Retinal pigment epithelial cell (primary cell): ENCODE measurements around the gene SUN3.

Experiments
- DNase-seq: peaks from one replicate; pipeline ENCODE4 v3.0.0-alpha.2; 2010; ENCODE audit warnings: low read depth
- H3K4me3 ChIP-seq: 2 replicates; pipeline ENCODE4 v1.5.1; 2011; ENCODE audit warnings: mild to moderate bottlenecking, low read length, control low read depth, moderate library complexity
- CTCF ChIP-seq: conservative IDR thresholded peaks from 2 replicates; pipeline ENCODE4 v1.5.1; 2011; ENCODE audit warnings: low read depth, low read length, control low read depth, inconsistent platforms

Gene SUN3

DNA sequence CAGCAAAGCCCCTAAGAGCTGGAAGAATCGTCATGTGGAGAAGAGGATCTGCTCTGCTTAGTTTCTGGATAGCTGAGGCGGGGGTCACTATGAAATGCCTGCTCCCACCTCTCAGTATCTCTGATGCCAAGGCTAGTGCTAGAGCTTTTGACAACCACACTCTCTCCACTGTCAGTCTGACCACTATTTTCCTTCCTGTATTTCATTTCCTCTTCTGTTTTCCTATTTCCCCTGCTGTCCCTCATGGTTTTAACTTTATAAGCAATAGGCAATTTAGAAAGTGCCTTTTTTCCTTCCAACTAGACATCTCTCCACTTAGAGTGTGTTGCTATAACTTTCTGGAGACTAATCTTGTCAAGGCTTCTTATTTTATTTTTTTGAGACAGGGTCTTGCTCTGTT lies 30.1 kb upstream of the SUN3 start:
- TF ChIP-seq CTCF = no peak
- no peak for DNase-seq

GRCh38 chr7:48053736-48054135 lies 24.8 kb upstream of the SUN3 start:
- no peak overlapping the region for H3K4me3 ChIP-seq
- no peak for TF ChIP-seq CTCF
- DNase-seq = no peak

More for the DNA sequence above, 30.1 kb upstream of the SUN3 start:
- H3K4me3 ChIP-seq = no peak overlapping the region

DNA sequence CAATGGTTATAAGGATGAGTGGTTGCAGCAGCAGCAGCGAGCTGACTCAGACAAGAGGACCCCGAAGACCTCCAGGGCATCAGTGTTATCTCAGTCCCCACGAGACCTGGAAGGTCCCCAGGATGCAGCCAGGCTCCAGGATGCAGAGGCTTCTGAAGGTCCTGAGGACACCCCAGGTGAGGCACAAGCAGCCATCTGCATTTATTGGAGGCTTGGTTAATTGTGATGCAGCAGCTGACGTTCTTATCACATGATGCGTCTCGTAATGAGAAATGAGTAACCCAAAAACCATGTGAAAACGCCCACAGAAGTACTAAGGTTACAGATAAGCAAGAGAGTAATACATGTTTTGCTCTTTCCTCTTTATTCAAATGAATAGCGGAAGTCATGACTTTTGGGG lies 23.8 kb upstream of the SUN3 start:
- no peak for DNase-seq
- no peak for TF ChIP-seq CTCF
- H3K4me3 ChIP-seq = no peak overlapping the region

DNA sequence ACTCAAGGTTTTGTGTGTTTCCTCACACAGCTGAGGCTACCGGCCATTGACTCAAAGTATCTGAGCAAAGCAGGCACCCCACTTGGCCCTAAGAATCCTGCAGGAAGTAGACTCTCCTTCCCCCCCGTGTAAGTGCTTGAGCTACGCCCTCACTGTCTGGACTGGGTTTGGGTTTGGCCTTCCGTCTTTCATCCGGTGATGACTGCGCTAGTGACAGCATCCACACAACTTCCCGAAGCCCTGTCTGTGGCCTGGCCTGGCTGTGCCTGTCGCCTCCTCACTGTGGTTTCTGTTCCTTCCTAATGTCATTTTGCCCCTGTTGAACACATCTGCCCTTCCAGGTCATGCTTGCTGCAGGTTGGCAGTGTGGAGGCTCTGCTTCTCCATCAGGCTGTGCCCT lies 20.9 kb upstream of the SUN3 start:
- DNase-seq = no peak
- H3K4me3 ChIP-seq = no peak overlapping the region
- TF ChIP-seq CTCF = no peak

DNA sequence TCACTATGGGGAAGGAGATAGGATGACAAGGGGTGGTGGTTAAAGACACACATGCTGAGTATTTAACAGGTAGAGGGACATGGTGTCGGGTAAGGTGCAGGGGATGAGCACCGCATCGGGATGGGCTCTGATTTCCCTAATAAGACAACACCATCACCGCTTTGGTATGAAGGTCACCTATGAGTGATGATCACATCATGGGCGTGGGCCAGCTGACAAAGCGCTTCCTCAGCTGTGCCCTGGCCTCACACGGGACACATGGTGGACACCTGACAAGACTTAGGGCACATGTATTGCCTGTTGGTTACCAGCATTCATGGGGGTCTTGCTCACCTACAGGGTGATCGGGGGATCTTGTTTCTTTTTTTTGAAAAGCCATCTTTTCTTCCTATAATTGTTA lies 19.2 kb upstream of the SUN3 start:
- no peak for TF ChIP-seq CTCF
- H3K4me3 ChIP-seq = no peak overlapping the region
- DNase-seq = no peak

DNA sequence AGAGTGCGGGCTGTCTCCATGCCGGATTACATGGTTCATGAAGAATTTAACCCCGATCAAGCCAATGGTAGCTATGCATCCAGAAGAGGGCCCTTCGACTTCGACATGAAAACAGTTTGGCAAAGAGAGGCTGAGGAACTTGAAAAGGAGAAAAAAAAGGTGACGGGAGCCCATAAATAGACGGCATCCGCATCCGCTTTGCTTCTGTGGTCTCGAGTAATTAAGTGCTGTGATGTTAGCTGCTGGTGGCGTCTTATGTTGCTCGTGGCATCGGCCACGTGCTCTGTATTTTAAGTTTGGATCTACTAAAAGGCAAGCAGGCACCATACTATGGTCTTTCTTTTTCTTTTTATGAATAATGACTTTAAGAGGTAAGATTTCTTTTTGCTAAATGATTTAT lies 17.6 kb upstream of the SUN3 start:
- no peak for TF ChIP-seq CTCF
- H3K4me3 ChIP-seq = no peak overlapping the region
- DNase-seq = no peak

- TF ChIP-seq CTCF = no peak
- DNase-seq = no peak
- H3K4me3 ChIP-seq = no peak overlapping the region
These were observed 16.4 kb upstream of the SUN3 start for GRCh38 chr7:48045195-48045765.
